NCI-H524 (cell line): ENCODE results near the gene ADAM10.

Experiments
- DNase-seq, 2 experiments: peaks; one replicate each; lab custom pipeline; 2025; lab: John Stamatoyannopoulos, UW

ADAM10 gene

DNA sequence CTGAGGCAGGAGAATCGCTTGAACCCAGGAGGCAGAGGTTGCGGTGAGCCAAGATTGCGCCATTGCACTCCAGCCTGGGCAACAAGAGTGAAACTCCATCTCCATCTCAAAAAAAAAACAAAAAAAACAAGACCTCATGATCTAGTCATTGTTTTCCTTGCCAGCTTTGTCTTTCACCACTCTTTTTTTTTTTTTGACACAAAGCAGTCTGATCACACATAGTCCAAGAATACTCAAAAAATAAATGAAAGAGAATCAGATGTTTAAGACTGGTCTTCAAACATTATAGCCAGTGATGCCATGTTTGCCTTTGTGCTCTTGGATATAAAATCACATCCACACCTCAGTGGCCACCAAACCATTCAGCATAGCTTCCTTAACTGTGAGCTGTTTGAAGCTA lies 5.8 kb upstream of the ADAM10 start:
- DNase-seq: no peak

DNA sequence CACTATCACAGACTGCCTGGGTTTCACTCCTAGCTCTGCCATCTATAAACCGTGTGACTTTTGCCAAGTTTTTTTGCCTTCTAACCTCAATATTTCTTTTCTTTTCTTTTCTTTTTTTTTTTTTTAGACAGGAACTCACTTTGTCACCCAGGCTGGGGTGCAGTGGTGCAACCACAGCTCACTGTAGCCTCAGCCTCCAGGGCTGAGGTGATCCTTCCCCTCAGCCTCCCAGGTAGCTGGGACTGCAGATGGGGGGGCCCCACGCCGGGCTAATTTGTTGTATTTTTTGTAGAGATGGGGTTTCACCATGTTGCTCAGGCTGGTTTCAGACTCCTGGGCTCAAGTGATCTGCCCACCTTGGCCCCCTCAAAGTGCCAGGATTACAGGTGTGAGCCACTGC lies 3.2 kb upstream of the ADAM10 start:
- DNase-seq: no peak

DNA sequence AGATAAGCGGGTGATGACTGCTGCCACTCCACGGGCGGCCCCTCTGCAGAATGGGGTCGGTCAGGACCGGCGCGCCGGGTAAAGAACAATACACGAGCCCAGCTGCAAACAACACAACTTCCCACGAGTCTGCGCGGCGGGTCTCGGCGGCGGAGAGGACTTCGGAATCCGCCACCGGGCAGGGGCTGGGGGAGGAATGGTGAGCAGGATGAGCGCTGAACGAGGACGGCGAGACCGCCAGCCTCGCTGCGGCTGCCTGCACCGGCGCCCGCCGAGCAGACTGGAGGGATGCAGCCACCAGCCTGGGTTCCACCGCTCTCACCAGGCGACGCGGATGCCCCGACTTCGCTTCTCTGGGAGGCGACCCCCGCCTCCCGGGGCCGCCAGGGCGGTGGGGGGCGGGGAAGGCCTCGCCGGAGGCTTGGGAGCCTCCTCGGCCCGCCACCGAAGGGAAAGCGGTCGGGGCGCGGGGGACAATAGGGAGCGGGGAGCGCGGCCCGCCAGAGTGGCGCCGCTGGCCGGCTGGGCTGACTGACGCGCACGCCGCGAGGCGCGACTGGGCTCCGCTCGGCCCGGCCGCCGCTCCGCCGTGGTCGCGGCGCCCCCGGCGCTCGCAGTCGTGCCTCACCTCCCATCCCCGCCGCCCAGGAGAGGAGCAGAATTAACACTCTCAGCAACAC lies 515 bp downstream of the ADAM10 start:
- DNase-seq: peak; percentile 50 to 57

DNA sequence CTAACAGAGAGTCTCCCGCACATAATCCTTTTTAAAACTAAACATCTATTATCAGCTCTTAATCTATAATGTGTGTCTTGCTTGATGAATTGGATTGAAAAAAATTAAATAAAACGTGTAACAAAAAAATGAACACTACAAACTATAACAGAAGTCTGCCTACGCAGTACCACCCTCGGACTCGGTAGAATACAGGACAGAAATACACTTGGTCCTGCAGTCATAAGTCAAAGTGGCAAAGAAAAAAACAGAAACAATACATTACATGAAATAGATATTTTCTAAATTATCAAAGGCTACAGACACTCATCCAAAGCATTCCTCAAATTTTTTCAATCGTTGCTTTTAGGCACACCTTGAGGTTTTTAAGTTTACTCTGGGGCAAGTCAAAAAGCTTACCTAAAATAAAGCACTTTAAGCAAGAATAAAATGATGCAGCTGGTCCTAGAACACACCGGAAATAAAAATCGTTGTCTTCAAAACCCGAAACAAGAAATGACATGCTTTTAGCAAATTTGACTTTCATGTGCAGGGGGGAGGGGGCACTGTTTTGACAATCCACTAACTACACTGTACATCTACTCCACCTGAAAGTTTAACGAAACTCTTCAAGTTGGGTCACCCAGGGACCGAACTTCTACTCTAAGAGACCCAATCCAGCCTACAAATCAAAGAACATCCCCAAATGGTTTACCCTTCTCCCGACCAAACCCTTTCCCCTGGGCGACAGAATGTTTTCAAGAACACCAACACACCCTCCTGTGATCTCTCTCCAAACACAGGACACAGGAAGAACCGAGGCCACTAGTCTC lies 1.3 kb downstream of the ADAM10 start:
- peak in 1 of 2 experiments; percentile 35 for DNase-seq

DNA sequence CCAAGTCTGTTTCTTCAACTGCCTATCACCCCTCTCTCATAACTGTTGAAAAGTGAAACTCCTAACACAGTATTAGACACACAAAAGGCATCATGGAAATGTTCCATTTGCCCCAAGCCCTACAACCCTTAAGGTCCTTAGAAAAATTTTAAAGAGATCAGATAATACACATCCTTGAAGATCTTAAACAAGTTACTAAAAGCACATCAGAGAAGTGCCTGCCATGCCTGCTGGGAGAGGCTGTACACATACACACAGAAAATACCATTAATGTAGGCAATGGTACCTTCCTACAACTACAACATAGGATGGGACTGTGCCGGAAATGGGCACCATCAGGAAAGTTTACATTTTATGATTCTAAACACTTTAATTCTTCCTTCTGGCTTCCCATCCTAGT lies 3.3 kb downstream of the ADAM10 start:
- DNase-seq: no peak

DNA sequence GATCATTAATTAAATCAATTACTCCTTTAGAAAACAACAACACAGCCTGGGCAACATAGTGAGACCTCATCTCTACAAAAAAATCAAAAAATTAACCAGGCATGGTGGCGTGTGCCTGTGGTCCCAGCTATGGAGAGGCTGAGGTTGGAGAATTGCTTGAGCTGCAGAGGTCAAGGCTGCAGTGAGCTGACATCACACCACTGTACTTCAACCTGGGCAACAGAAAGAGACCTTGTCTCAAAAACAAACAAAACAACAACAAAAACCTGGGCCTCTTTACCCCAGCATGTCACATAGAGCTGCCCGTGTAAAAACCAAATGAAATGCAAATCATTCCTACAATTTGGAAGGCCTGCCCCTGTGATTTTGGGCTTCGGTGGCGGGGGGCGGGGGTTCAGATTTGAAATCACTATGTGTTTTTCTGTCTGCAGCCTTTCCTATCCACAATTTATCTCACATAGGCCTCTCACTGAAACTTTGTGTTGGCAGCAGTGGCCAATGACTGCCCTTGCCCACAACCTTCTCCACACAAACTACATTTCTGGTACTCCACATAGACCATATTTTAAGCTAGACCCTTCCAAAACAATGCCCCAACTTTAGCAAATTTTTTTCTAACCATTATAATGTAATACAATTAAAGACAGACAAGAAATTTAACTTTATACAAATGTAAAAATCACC lies 6.5 kb downstream of the ADAM10 start:
- DNase-seq: no peak

DNA sequence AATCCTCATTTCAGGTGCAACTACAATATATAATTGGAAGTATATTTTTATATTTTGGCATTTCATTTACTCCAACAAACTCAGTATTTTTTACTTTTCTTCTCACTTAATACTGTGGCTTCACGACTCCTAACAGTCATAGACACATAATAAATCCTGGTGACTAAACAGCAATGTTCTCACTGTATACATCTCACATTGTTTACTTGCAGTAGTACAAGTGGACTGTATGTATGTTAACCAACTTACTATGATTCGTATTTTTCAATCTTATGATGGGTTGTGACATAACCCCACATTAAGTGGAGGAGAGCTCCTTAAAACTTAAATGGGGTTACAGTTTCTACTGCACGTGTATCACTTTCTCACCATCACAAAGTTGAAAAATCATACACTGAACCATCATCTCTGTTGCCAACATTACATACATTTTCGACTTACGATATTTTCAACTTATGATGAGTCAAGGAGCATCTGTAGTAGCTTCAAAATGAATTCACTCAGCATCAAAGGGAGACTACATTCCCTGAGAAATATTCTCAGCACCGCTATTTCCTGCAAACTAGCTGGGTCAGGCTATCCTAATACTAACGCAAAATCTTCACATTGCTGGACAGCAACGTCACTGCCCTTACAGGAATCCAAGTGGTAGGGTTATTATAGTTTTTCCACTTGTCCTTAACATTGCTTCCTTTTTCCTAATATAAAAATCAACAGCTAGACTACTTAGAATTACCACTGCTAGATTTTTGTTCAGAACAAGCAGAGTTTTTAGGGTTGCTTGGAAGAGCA lies 7.3 kb downstream of the ADAM10 start:
- no peak for DNase-seq

DNA sequence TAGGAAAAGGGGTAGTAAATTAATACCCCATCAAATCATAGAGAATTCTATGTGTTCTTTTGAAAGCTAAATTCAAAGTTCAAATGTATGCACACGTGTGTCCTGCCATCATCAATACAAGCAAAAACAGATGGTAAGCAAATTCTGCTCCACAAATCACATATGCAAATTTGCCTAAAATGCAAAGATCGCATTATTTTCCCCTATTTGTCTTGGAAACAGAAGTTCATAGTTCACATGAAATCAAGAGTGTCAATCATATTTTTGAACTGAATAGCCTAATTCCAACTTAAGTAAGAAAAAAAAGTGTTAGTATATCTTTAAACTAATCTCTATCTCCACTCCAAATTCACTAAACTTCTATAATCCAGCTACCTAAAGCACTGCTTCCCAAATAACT lies 8.5 kb downstream of the ADAM10 start:
- DNase-seq: no peak

DNA sequence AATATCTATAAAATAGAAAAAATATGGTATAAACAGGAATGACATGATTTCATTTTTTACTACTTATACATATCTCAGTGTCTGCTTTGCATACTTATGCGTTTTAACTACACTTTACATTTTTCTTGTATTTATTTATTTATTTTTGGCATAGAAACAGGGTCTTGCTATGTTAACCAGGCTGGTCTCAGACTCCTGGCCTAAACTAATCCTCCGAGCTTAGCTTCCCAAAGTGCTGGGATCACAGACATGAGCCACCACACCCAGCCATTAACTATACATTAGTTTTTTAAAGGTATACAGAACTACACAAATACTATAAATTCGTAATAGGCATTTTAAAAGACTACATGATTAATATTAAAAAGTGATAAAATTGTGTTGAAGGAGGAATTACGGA lies 9.1 kb downstream of the ADAM10 start:
- no peak for DNase-seq

DNA sequence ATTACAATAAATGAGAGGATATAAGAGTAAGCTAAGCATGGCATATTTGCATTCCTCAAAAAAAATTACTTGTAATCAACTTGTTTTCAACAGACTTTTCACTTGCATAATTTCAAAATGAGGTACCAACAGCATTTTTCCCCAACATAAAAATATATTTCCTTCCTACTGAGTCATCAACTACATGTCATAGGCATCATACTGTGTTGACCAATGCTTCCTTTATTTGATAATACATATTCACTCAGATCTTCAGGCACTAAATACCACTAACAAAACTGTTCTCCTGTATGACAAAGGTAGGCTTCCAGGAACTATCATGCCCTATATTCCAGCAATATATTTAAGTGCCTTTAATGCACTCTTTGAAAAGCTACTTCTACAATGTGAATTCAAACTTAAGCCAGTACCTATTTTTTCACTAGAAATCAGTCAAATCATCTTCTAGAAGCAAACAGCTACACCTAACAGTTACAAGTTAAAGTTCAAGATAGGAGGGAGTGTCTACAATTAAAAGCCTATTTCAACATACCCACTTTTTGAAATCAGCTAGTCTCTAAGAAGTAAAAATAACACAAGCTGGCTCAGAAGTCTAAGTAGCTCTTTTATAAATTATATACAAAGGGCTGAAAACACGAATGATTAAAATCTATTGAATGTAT lies 11.3 kb downstream of the ADAM10 start:
- DNase-seq: no peak

DNA sequence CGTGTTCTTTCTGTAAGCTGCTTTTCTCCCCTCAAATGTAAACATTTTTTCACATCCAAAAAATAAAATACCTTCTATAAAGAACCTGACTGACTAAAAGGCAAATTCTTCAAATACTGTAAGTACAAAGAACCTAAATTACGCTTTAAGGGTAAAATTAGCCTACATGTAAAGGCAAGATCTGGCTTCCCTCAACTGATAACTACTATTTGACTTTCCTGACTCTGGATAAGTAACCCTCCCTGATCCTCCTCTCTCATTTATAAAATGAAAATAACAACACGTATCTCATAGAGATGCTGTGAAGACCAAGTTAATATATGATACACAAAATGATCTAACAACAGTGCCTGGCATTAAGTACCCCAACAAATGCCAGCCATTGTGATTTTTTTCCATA lies 12.2 kb downstream of the ADAM10 start:
- DNase-seq: no peak

DNA sequence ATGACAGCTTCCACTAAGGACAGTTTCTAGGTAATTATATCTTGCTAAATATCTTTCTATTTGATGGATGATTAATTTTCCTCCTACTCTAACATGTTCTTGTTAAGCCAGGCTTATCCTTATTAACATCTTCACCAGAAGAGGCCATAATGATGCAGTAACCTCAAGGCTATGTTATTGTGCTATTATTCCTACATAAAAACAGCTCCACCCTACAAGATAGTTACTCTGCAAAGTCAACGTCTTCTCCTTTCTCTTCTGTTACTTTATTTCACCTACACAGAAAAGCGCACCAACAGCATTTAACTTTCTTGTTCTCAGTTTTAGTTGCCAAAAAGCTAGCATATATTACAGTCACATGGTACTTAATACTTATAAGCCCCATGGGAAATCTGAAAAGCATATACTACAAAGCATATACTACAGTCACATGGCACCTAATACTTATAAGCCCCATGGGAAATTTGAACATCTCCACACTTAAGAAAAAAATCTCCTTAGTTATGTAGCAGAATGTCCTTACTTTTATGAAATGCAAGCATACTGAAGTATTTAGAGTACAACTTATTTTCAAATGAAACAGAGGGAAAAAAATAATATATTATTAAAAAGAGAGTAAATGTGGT lies 13.4 kb downstream of the ADAM10 start:
- DNase-seq: peak; percentile 29 to 64

DNA sequence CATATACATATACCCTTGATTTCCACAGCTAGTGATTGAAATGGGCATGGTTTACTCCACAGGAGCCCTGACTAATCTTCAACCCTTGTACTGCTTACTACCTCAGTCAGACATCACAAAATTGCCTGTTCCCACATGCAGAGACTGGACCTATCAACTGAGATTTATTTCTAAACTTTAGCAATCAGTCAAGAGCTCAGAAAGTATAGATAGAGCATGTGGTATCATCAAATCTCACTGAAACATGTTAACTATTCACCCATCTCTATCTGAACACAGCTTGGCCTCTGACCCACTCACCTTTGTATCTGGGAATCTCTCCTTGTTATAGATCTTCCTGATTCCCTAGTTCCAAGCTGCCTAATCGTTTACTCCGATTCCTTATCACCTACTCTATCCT lies 14.6 kb downstream of the ADAM10 start:
- no peak for DNase-seq

DNA sequence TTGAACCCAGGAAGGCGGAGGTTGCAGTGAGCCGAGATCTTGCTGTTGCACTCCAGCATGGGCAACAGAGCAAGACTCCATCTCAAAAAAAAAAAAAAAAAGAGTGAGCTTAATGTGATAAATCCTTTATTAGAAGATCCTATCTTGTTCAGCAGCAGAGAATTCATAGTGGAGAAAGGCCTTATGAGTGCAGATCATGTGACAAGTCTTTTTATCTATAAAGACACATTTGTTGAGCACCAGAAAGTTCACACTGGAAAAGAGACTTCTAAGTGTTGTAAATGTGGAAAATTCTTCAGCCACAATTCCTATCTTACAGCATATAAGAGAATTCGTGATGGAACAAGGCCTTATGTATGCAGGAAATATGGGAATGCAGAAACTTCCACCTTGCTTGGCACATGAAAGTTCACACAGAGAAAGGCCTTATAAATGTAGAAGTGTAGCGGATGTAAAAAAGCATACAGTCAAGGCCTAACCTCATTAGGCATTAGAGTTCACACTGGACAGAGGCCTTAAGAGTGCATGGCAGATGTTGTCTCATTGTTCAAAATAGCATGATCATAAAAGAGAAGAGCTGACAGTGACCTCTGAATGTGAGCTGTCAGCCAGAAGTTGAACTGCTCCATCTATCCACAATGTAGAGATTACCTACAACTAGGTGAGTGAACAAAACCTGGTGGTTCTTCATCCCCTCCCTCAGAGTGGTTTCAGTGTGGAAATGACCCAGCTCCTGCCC lies 16.7 kb downstream of the ADAM10 start:
- DNase-seq: no peak

DNA sequence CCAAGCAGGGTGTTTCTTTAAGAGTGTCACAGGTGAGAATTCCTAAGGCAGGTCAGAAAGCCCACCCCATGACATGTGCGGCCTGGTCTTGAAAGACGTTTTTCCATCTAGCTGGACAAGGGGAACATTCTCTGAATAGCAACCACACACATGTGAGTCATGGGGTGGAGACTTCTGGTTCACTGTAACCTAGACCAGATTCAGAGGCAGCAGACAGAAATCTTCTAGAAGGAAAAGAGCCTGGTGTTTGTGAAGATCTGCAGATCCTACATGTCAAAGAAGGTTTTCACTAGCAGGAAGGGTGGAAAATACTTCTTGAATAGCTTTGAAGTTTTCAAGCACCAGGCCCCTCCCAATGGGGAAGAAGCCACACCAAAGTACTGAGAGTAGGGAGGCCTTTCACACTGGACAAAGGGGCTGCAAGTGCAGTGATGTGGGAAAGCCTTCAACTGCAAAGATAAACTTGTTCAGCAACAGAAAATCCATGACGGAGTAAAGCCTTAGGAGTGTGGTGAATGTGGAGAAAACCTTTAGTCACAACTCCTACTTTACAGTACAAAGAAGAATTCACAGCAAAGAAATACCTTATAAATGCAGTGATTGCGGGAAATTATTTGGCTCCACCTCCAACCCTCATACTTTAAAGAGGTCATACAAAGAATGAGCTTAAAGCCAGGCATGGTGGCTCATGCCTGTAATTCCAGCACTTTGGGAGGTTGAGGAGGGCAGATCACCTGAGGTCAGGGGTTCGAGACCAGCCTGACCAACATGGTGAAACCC lies 17.6 kb downstream of the ADAM10 start:
- DNase-seq: no peak

DNA sequence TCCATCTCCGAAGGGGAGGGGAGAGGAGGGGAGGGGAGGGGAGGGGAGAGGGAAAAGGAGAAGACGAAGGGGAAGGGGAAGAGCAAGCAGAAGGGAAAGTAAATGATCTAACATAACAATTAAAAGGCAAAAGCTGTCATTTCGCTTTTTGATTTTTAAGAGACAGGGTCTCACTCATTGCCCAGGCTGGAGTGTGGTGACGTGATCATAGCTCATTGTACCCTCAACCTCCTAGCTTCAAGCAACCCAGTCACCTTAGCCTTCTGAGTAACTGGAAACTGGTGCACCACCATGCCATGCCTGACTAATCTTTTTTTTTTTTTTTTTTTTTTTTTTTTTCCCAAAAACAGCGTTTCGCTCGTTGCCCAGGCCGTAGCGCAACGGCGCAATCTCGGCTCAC lies 22.6 kb downstream of the ADAM10 start:
- no peak for DNase-seq

DNA sequence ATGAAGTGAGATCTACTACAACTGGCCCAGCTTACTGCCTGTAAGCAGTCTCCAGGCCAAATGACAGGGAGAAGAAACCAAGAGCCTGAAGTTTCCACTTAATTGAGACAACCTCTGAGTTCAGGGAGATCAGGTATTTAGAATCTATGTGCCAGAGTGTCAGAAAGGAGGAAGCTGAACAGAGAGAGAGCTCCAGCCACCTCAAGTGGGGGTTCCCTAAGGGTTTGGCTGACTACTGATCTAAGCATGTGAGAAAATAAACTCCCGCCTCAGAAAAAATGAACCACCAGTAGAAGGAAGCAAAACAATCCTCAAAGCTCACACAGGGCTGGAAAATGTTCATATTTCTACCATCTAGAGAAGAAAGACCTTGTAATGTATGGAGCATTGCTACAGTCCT lies 25.0 kb downstream of the ADAM10 start:
- no peak for DNase-seq

DNA sequence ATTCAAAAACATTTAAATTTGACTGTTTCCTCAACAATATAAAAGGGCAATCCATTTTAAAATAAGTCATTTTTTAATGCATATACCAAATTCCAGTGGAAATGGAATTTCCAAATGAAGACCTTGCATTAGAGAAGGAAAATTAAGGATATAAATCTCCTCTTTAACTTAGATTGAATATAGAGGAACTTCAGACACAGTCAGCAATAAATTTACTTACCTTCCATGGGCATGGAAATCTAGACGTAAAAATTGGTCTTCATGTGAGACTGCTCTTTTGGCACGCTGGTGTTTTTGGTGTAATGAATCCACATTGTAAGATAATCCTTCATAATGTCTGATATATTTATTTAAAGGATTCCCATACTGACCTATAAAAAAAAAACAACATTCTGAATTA lies 32.1 kb downstream of the ADAM10 start:
- DNase-seq: no peak

DNA sequence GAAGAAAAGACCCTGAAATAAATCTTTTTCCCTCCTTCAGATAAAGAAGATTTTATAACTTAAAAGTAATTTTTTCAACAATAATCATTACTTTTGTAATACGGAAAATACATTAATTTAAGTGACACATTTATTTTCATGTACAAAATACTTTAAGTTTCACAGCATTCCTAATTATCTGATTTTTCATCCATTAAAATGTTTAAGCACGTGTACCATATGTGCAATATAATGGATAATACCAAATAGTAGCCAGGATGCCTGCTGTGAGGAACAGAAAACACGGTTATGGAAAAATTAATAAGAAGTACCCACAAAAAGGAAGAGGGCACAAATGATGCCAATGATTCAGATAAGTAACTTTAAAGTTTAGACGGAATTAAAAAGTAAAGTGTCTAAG lies 33.5 kb downstream of the ADAM10 start:
- DNase-seq: no peak
